Caco-2 (cell line): ENCODE measurements around the gene RNPS1. TPM values are rescaled to one million over a fixed set of nuclear protein-coding genes. Genes with fewer than 3 reads are reported as not detected.

Experiments used
- BruUV-seq: library from RNA; stranded (reverse); fragments of 400-500 nt; replicated peaks from 2 replicates; lab custom pipeline; 2021; lab: Mats Ljungman, UMichigan
- CTCF ChIA-PET: fragments of 300-600 bp; sonication (Branson Sonifier 250); formaldehyde crosslinking; loops from one replicate; lab custom pipeline; 2022; ENCODE audit warnings: antibody characterized with exemption; lab: Charles Lee
- POLR2A ChIA-PET: fragments of 300-600 bp; sonication (Branson Sonifier 250); formaldehyde crosslinking; loops from one replicate; lab custom pipeline; 2022; ENCODE audit warnings: antibody characterized with exemption; lab: Charles Lee
- DNase-seq, 2 experiments: peaks; one replicate each; pipeline versions ENCODE4 v3.0.0 to v3.0.0-alpha.2; 2020 to 2022
- H3K27me3 ChIP-seq: replicated peaks from 2 replicates; pipeline ENCODE4 v1.6.0; 2011; ENCODE audit warnings: low read length; ENCODE audit not compliant: control insufficient read depth, insufficient read depth
- H3K36me3 ChIP-seq: 2 replicates; pipeline ENCODE4 v1.5.1; 2011; ENCODE audit warnings: low read length; ENCODE audit not compliant: control insufficient read depth, insufficient read depth
- H3K4me1 ChIP-seq: fragments of 250-450 bp; sonication (Bioruptor Pico); 2 replicates; pipeline ENCODE4 v1.5.1; 2020; ENCODE audit warnings: mild to moderate bottlenecking
- H3K4me3 ChIP-seq: 2 replicates; pipeline ENCODE4 v1.5.1; 2011; ENCODE audit warnings: low read depth, mild to moderate bottlenecking, control low read depth, low read length
- H3K9me3 ChIP-seq: fragments of 250-450 bp; sonication (Bioruptor Pico); 2 replicates; pipeline ENCODE4 v1.5.1; 2020; ENCODE audit warnings: mild to moderate bottlenecking, moderate library complexity
- H3K27ac Mint-ChIP-seq: one replicate; pipeline ENCODE4 v1.8.0; 2022; ENCODE audit warnings: mixed read lengths; ENCODE audit not compliant: unreplicated experiment
- H3K27me3 Mint-ChIP-seq: one replicate; pipeline ENCODE4 v1.8.0; 2022; ENCODE audit warnings: mixed read lengths; ENCODE audit not compliant: insufficient read depth, unreplicated experiment
- H3K36me3 Mint-ChIP-seq: one replicate; pipeline ENCODE4 v1.8.0; 2022; ENCODE audit warnings: mild to moderate bottlenecking, mixed read lengths; ENCODE audit not compliant: insufficient read depth, unreplicated experiment
- H3K4me1 Mint-ChIP-seq: one replicate; pipeline ENCODE4 v1.8.0; 2022; ENCODE audit warnings: low read depth, mixed read lengths; ENCODE audit not compliant: unreplicated experiment
- H3K4me3 Mint-ChIP-seq: one replicate; pipeline ENCODE4 v1.8.0; 2022; ENCODE audit warnings: mild to moderate bottlenecking, moderate library complexity, mixed read lengths; ENCODE audit not compliant: unreplicated experiment
- H3K9me3 Mint-ChIP-seq: one replicate; pipeline ENCODE4 v1.8.0; 2022; ENCODE audit warnings: mixed read lengths; ENCODE audit not compliant: unreplicated experiment
- intact Hi-C: fragments of 100-400 bp; cut with micrococcal nuclease; formaldehyde crosslinking; loops from one replicate; pipeline ENCODE4 v1.10.0; 2022; ENCODE audit not compliant: unreplicated experiment
- total RNA-seq: library from RNA; stranded (reverse); gene quantifications from 2 replicates; pipeline ENCODE4 v1.2.3, GENCODE V29; 2022
- TF ChIP-seq, protein P1 (sequence below), 2 experiments: fragments of 200-600 bp in 1 of 2; IDR thresholded peaks; 1 replicate in 1 of 2; 2 replicates in 1 of 2; pipeline versions ENCODE4 v1.5.1 to v1.8.0; 2011 to 2022; ENCODE audit warnings: antibody characterized with exemption in 1 of 2, control low read depth in 1 of 2, inconsistent platforms in 1 of 2, low read depth in 1 of 2, low read length in 1 of 2, mild to moderate bottlenecking in 1 of 2, moderate library complexity in 1 of 2; ENCODE audit not compliant: insufficient read depth in 1 of 2, severe bottlenecking in 1 of 2, unreplicated experiment in 1 of 2

The RNPS1 gene
- total RNA-seq, 1 experiment from 2014 or later = 210 TPM

DNA sequence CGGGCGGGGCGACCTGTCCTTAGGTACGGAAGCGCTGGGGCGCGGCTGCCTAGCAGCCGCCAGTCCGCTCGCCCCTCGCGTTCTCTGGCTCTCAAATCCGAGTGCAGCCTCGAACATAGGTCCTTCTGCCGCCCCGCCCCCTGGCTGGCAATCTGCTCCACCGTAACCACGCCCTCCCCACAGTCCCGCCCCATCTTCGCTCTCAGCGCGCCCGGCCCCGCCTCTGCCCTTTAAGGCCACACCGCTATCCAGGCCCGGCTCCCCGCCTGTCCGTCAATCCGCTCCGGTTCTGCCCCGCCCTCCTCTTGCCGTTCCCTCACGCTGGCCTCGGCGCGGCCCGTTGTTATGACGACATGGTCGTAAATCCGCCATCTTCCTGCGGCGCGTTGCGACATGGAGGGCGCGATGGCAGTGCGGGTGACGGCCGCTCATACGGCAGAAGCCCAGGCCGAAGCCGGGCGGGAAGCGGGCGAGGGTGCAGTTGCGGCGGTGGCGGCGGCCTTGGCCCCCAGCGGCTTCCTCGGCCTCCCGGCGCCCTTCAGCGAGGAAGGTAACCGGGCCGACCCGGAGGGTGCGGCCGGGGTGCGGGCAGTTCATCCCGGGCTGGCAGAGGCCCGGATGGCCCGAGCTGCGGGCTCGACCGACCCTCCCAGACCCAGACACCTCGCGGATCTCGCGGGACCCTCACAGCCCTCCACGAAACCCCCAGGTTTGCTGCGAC lies 44.5 kb downstream of the RNPS1 start, which contains the start of gene E4F1:
Gene E4F1 (plus strand): TSS at position 371 of the 721 bp plus-strand sequence. CDS start 23 bp downstream, at position 394.
- H3K4me1 Mint-ChIP-seq = no peaks in the 10 kb centered on the region
- H3K27me3 Mint-ChIP-seq = no peaks in the 10 kb centered on the region
- Histone ChIP-seq H3K27me3 (no peaks in the 10 kb centered on the region), H3K4me3 (peak within 1 kb of the TSS; percentile 79), H3K9me3 (no peaks in the 10 kb centered on the region), H3K4me1 (peaks cover 8% of the 10 kb centered on the region), H3K36me3 (no peaks in the 10 kb centered on the region)
- intact Hi-C loops = loop anchor here (1.0 kb wide), 1 partner anchor 8 kb away; no protein-coding TSS in a partner anchor
- BruUV-seq = no TSS peak
- ChIA-PET CTCF (interaction anchor here (0.6 to 1.0 kb wide), 2 partner anchors 46 to 259 kb away, joined by 3 to 8 read pairs; partner anchors contain the start of gene RPS2), POLR2A (interaction anchor here (0.5 to 1.1 kb wide), 3 partner anchors 9 to 50 kb away, joined by 3 to 11 read pairs (median 3); partner anchors contain the start of genes ECI1 and PGP)
- peak; percentile 99 for DNase-seq
- peak within 1 kb of the TSS; percentile 64 for H3K27ac Mint-ChIP-seq
- peak within 1 kb of the TSS; percentile 81 for H3K4me3 Mint-ChIP-seq
- peaks cover 14% of the 10 kb centered on the region for H3K36me3 Mint-ChIP-seq
- TF ChIP-seq, protein P1, sequence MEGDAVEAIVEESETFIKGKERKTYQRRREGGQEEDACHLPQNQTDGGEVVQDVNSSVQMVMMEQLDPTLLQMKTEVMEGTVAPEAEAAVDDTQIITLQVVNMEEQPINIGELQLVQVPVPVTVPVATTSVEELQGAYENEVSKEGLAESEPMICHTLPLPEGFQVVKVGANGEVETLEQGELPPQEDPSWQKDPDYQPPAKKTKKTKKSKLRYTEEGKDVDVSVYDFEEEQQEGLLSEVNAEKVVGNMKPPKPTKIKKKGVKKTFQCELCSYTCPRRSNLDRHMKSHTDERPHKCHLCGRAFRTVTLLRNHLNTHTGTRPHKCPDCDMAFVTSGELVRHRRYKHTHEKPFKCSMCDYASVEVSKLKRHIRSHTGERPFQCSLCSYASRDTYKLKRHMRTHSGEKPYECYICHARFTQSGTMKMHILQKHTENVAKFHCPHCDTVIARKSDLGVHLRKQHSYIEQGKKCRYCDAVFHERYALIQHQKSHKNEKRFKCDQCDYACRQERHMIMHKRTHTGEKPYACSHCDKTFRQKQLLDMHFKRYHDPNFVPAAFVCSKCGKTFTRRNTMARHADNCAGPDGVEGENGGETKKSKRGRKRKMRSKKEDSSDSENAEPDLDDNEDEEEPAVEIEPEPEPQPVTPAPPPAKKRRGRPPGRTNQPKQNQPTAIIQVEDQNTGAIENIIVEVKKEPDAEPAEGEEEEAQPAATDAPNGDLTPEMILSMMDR (IDR thresholded peaks at IDR 0.05; ENCODE audit: insufficient read depth in 1 of 2, low read depth in 1 of 2, low read length in 1 of 2, severe bottlenecking in 1 of 2, unreplicated experiment in 1 of 2) = no peak
- no peaks in the 10 kb centered on the region for H3K9me3 Mint-ChIP-seq

DNA sequence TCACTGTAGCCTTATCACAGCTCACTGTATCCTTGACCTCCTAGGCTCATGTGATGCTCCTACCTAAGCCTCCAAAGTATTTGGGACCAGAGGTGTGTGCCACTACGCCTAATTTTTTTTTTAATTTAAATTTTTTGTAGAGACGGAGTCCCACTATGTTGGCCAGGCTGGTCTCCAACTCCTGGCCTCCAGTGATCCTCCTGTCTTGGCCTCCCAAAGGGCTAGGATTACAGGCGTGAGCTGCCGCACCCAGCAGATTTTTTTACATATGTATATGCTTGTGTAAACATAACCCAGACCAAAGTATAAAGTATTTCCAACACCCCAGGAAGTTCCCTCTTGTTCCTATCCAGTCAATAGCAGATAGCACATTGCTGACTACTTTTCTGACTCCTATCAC lies 51.6 kb downstream of the RNPS1 start:
- Mint-ChIP-seq H3K27ac (peak overlapping the region; percentile 75), H3K9me3 (no peaks in the 10 kb centered on the region), H3K4me3 (peak overlapping the region; percentile 74), H3K27me3 (no peaks in the 10 kb centered on the region), H3K4me1 (no peaks in the 10 kb centered on the region), H3K36me3 (peaks cover 28% of the 10 kb centered on the region)
- no peaks in the 10 kb centered on the region for H3K27me3 ChIP-seq
- H3K4me1 ChIP-seq = peaks cover 22% of the 10 kb centered on the region
- DNase-seq = no peak
- peaks cover 3% of the 10 kb centered on the region; the same call in 1 of the 2 replicates for H3K36me3 ChIP-seq
- H3K4me3 ChIP-seq = peak overlapping the region; percentile 17; the same call in 1 of the 2 replicates
- ChIA-PET POLR2A (no interaction called here), CTCF (interaction anchor here (0.8 kb wide), 1 partner anchor 22 kb away, joined by 3 read pairs; no protein-coding TSS in a partner anchor)
- BruUV-seq = no TSS peak
- no peaks in the 10 kb centered on the region for H3K9me3 ChIP-seq
- TF ChIP-seq, protein P1 (IDR thresholded peaks at IDR 0.05; ENCODE audit: insufficient read depth in 1 of 2, low read depth in 1 of 2, low read length in 1 of 2, severe bottlenecking in 1 of 2, unreplicated experiment in 1 of 2) = no peak
- intact Hi-C loops = no loop called here

DNA sequence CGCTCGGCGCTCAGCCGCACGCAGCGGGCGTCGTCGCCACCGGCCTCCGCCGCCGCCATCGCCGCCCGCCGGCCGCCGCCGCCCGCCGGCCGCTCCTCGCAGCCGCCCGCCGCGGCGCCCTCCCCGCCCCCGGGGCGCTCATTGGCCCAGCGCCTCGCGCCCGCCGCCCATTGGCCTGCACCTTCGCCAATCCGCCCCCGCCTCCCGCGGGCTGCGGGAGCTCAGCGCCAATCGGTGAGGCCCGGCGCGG lies 53.3 kb downstream of the RNPS1 start, which contains the start of gene PGP:
Gene PGP (minus strand): TSS at position 122 of the 250 bp plus-strand sequence. CDS start 63 bp downstream, at position 59.
- H3K36me3 Mint-ChIP-seq = peaks cover 45% of the 10 kb centered on the region
- ChIA-PET CTCF (interaction anchor here (1.0 to 1.6 kb wide), 4 partner anchors 20 to 215 kb away, joined by 4 to 10 read pairs (median 8); partner anchors contain the start of gene ECI1), POLR2A (interaction anchor here (0.6 to 2.0 kb wide), 14 partner anchors 8 to 756 kb away, joined by 3 to 21 read pairs (median 4); partner anchors contain the start of genes E4F1, ECI1, KCTD5 and RPS2)
- H3K4me3 Mint-ChIP-seq = peak within 1 kb of the TSS; percentile 74
- peaks cover 3% of the 10 kb centered on the region; the same call in 1 of the 2 replicates for H3K36me3 ChIP-seq
- peak within 1 kb of the TSS; percentile 75 for H3K4me3 ChIP-seq
- TF ChIP-seq, protein P1 (IDR thresholded peaks at IDR 0.05; ENCODE audit: insufficient read depth in 1 of 2, low read depth in 1 of 2, low read length in 1 of 2, severe bottlenecking in 1 of 2, unreplicated experiment in 1 of 2) = no peak
- no peaks in the 10 kb centered on the region for H3K27me3 ChIP-seq
- no TSS peak for BruUV-seq
- peak within 1 kb of the TSS; percentile 75 for H3K27ac Mint-ChIP-seq
- peaks cover 29% of the 10 kb centered on the region for H3K4me1 ChIP-seq
- DNase-seq = no peak
- H3K27me3 Mint-ChIP-seq = no peaks in the 10 kb centered on the region
- no peaks in the 10 kb centered on the region for H3K4me1 Mint-ChIP-seq
- intact Hi-C loops = no loop called here
- no peaks in the 10 kb centered on the region for H3K9me3 Mint-ChIP-seq
- H3K9me3 ChIP-seq = no peaks in the 10 kb centered on the region
